Vagina (tissue), 2 donors: ENCODE measurements around the gene BTBD17. TPM values are rescaled to one million over a fixed set of nuclear protein-coding genes. Genes with fewer than 3 reads are reported as not detected.

Experiments
- DNase-seq, 2 donors: peaks; one replicate each; pipeline ENCODE4 v3.0.0-alpha.2; 2017; ENCODE audit errors: extremely low spot score in 2 of 2
- H3K27ac ChIP-seq: fragments of 200-600 bp; sonication (generic); one replicate; pipeline ENCODE4 v1.5.1; 2019
- H3K27me3 ChIP-seq: fragments of 200-600 bp; sonication (generic); one replicate; pipeline ENCODE4 v1.5.1; 2019
- H3K36me3 ChIP-seq, 2 donors: fragments of 200-600 bp; sonication (generic); one replicate each; pipeline ENCODE4 v1.5.1; 2017 to 2019
- H3K4me1 ChIP-seq: fragments of 200-600 bp; sonication (generic); one replicate; pipeline ENCODE4 v1.5.1; 2019
- H3K4me3 ChIP-seq, 2 donors: fragments of 200-600 bp; sonication (generic); 1 replicate in 1 of 2; 2 replicates in 1 of 2; pipeline ENCODE4 v1.5.1; 2016 to 2019
- H3K9me3 ChIP-seq: fragments of 200-600 bp; sonication (generic); one replicate; pipeline ENCODE4 v1.5.1; 2019
- CTCF ChIP-seq, 3 experiments: fragments of 450-650 bp in 2 of 3; fragments of 200-600 bp in 1 of 3; sonication (generic) in 1 of 3; IDR thresholded peaks; one replicate each; pipeline ENCODE4 v1.5.1; 2017 to 2019; ENCODE audit warnings: antibody characterized with exemption in 3 of 3, mild to moderate bottlenecking in 2 of 3, moderate library complexity in 2 of 3
- POLR2A ChIP-seq, 2 donors: fragments of 450-650 bp; IDR thresholded peaks; one replicate each; pipeline ENCODE4 v1.6.1; 2017; ENCODE audit warnings: antibody characterized with exemption in 2 of 2, mild to moderate bottlenecking in 2 of 2, moderate library complexity in 2 of 2
- POLR2AphosphoS5 ChIP-seq, 2 donors: sonication (generic); formaldehyde crosslinking; IDR thresholded peaks; one replicate each; pipeline ENCODE4 v1.9.0; 2017; ENCODE audit warnings: antibody characterized with exemption in 2 of 2, mild to moderate bottlenecking in 2 of 2, low read depth in 1 of 2; ENCODE audit not compliant: insufficient read depth in 1 of 2
- intact Hi-C: fragments of 100-400 bp; cut with DNase I; formaldehyde crosslinking; loops from one replicate; pipeline ENCODE4 v1.15.1; 2023
- total RNA-seq: library from RNA; depleted of rRNA; stranded (reverse); fragments of >200 nt; gene quantifications from one replicate; pipeline ENCODE4 v1.2.3, GENCODE V29; 2016

BTBD17 gene
- total RNA-seq, 1 donor from 2014 or later, result not detected

- no peak for DNase-seq
- Histone ChIP-seq H3K27me3 (no peaks in the 10 kb centered on the region), H3K36me3 (no peaks in the 10 kb centered on the region), H3K27ac (no peak overlapping the region), H3K4me3 (no peak overlapping the region), H3K9me3 (no peaks in the 10 kb centered on the region), H3K4me1 (no peaks in the 10 kb centered on the region)
- intact Hi-C loops, result no loop called here
- TF ChIP-seq POLR2A (IDR thresholded peaks at IDR 0.05) (no peak), POLR2AphosphoS5 (IDR thresholded peaks at IDR 0.05; ENCODE audit: insufficient read depth in 1 of 2, low read depth in 1 of 2) (no peak), CTCF (IDR thresholded peaks at IDR 0.05) (no peak)
Observed at GRCh38 chr17:74396567-74396966, 34.9 kb upstream of the BTBD17 start.

- H3K36me3 ChIP-seq, result no peaks in the 10 kb centered on the region
- no peaks in the 10 kb centered on the region for H3K27me3 ChIP-seq
- no peak for DNase-seq
- intact Hi-C loops, result no loop called here
- TF ChIP-seq CTCF (IDR thresholded peaks at IDR 0.05), result no peak
- no peak for TF ChIP-seq POLR2AphosphoS5 (IDR thresholded peaks at IDR 0.05; ENCODE audit: insufficient read depth in 1 of 2, low read depth in 1 of 2)
- no peak for TF ChIP-seq POLR2A (IDR thresholded peaks at IDR 0.05)
- H3K4me3 ChIP-seq, result no peak overlapping the region
- no peaks in the 10 kb centered on the region for H3K9me3 ChIP-seq
- H3K4me1 ChIP-seq, result no peaks in the 10 kb centered on the region
- H3K27ac ChIP-seq, result no peak overlapping the region
Observed at GRCh38 chr17:74394977-74395376, 33.3 kb upstream of the BTBD17 start.

GRCh38 chr17:74394275-74394950, 32.7 kb upstream of the BTBD17 start:
- Histone ChIP-seq H3K4me1 (no peaks in the 10 kb centered on the region), H3K4me3 (no peak overlapping the region), H3K9me3 (no peaks in the 10 kb centered on the region), H3K27me3 (no peaks in the 10 kb centered on the region), H3K36me3 (no peaks in the 10 kb centered on the region), H3K27ac (no peak overlapping the region)
- intact Hi-C loops, result no loop called here
- no peak for DNase-seq
- TF ChIP-seq POLR2AphosphoS5 (IDR thresholded peaks at IDR 0.05; ENCODE audit: insufficient read depth in 1 of 2, low read depth in 1 of 2) (no peak), POLR2A (IDR thresholded peaks at IDR 0.05) (no peak), CTCF (IDR thresholded peaks at IDR 0.05) (no peak)

- H3K4me3 ChIP-seq, result no peak overlapping the region
- TF ChIP-seq POLR2AphosphoS5 (IDR thresholded peaks at IDR 0.05; ENCODE audit: insufficient read depth in 1 of 2, low read depth in 1 of 2) (no peak), POLR2A (IDR thresholded peaks at IDR 0.05) (no peak), CTCF (IDR thresholded peaks at IDR 0.05) (no peak)
- intact Hi-C loops, result no loop called here
- H3K27me3 ChIP-seq, result no peaks in the 10 kb centered on the region
- H3K9me3 ChIP-seq, result no peaks in the 10 kb centered on the region
- H3K4me1 ChIP-seq, result no peaks in the 10 kb centered on the region
- no peak for DNase-seq
- no peak overlapping the region for H3K27ac ChIP-seq
- H3K36me3 ChIP-seq, result no peaks in the 10 kb centered on the region
Observed at GRCh38 chr17:74393346-74393942, 31.8 kb upstream of the BTBD17 start.

GRCh38 chr17:74392848-74393247, 31.2 kb upstream of the BTBD17 start:
- Histone ChIP-seq H3K27me3 (no peaks in the 10 kb centered on the region), H3K36me3 (no peaks in the 10 kb centered on the region), H3K9me3 (no peaks in the 10 kb centered on the region), H3K4me3 (no peak overlapping the region), H3K4me1 (no peaks in the 10 kb centered on the region), H3K27ac (no peak overlapping the region)
- TF ChIP-seq CTCF (IDR thresholded peaks at IDR 0.05) (no peak), POLR2AphosphoS5 (IDR thresholded peaks at IDR 0.05; ENCODE audit: insufficient read depth in 1 of 2, low read depth in 1 of 2) (no peak), POLR2A (IDR thresholded peaks at IDR 0.05) (no peak)
- intact Hi-C loops, result no loop called here
- DNase-seq, result no peak
